SKM-1 (cell line): ENCODE measurements around the gene NEDD9.

ENCODE experiments used
- DNase-seq: peaks from one replicate; lab custom pipeline; 2025; ENCODE audit not compliant: unreplicated experiment; lab: John Stamatoyannopoulos, UW

The NEDD9 gene

DNA sequence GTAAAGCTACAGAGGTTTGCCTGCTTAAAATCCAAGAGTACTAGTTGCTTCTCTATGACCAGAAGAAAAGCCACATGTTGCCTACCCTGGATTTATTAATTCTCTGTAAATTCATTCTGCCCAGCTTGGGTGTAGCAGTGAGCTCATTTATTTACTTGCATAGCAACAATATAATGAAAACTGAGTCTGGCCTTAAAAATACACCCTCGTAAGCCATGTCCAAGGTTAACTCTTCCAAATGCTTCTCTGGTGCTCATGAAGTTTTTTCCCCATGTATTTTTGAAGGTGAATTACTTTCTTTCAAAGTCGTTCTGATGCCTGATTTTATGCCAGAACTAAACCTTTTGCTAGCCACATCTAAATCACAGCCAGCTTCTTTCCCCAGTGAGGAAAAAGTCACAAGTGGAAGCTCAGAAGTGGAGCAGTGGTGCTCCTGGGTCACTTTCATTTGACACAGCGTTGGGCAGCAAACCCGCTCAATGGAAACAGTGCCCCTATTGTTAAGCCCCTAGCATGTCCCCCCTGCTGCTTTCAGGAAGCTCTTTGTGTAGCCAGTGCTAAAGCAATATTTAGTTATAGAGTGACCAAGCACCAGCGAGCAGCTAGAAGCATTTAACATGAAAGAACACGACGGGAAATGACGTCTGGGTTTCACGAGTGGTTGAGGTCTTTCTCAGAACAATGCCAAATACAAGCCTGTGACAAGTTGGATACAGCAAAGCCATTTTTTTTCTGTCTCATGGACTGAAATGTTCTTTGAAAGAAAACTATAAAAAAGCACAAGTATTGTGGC is 29.8 kb downstream of the NEDD9 start:
- no peak for DNase-seq

DNA sequence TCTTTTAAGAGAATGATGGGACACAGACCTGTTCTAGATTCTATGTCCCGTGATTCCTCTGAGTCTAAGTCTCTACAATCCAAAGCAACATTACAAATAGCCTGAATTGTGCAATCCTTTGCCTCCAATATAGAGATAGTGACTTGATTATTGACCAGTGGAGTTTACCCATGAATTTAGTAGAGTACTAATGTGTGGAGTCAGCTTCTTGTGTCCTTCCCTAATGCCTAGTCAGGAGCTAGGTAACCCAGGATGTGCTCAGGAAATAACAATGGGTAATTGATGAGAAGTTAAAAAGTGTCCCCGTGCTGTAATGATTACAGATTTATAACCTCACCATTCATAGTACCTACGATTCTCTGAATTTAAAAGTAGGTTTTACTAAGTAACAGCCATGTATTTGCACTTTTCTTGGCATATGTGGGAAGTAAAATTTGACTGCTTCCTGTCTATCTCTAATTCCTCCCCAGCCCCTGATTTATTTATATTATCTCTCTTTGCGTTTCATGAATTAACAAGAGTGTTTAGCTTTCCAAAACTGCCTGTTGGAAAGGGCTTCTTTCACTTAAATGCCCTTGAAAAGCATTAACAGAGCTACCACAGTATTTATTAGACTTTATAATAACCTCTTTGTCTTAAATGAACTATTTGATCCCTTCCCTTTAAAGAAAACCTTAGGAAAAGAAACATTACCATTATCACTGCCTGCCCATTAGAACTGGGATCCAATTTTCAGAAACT is 30.5 kb downstream of the NEDD9 start:
- no peak for DNase-seq

DNA sequence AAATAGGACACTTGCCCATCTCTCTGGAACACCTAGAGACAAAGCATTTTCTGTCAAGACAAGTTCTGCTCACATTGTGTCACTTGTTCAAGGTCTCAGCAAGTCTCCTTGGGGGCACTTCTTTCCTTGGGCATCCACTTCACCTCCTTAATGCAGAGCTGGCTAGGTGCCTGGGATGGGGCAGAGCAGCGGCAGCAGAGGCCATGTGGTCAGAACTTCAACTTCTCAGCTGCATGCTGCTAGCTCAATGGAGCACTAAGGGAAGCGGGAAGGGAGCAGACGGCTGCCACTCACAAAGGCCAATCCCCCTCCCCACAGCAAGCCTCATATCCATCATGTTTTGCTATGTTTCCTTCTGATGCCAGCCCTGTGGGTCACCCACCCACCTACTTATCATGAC is 31.5 kb downstream of the NEDD9 start:
- DNase-seq = no peak

DNA sequence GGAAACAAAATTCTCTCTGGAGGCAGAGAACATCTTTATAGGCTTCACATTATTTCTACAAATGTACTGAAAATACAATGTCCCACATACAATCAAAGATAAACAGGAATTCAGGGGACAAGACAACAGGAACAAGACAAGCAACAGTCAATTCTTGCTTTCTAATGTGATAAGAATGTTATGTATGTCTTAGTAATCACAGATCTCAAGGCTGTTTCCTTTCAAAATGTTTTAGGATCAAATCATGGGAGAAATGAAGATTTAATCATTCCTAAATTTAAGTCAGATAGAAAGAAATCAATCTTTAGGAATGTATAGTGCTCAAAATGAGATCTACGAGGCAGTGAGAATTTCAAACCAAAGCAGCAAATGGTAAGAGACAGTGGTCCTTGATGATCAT is 32.1 kb downstream of the NEDD9 start:
- DNase-seq = no peak

DNA sequence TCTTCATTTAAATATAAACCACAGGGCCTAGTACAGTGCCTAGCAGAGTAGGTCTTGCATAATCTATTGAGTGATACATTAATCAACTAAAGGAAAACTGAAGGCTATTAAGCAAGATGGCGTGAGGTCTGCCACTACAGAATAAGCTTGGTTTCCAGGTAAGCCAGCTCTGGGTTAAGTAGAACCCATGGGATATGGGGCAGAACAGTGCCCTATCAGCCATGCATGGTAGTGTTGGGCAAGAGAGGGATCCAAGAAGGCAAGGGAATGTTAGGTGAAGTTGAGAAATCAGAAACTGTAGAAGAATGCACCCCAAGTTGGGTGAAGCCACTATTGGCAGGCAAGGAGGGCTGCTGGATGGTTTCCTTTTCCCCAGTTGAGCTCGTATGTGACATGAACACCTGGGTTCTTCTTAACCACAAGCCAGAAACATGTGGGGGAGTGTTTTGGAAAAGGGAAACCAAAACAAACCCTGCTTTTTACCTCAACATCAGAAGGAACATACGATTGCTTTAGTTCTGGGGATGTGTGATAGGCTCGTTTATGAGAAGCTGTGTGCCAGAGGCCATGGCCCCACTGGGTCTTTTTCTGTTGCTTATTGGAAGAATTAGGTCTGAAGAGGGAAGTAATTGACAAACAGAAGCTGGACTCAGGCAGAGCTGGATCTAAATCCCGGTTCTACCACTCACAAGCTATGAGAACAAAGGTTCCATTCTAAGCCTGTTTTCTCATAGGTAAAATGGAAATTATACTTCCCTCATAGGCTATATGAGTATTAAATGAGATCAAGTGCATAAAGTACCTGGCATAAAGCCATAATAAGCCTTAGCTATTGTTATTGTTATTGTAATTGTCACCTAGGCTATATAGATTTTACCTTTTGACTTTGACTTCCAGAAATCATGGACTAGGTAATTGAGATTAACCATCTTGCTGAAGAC is 33.5 kb downstream of the NEDD9 start:
- no peak for DNase-seq

DNA sequence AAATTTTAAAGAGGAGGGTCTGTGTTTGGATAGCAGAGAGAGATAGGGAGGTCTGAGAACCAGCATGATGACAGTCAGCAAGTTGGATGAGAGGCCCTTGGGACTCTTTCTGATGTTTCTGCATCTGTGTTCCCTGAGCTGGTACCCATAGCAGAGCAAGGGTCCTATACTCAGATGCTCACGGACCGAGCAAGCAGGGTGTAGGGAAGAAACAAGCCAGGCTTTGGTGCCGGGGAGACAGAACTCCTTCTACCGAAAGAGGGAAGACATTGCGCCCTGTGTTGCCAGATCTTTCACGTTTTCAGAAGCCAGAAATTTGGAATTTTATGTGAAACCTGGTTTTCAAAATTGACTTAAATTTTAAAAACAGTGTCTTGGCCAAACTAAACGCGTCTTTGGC is 34.6 kb downstream of the NEDD9 start:
- no peak for DNase-seq

DNA sequence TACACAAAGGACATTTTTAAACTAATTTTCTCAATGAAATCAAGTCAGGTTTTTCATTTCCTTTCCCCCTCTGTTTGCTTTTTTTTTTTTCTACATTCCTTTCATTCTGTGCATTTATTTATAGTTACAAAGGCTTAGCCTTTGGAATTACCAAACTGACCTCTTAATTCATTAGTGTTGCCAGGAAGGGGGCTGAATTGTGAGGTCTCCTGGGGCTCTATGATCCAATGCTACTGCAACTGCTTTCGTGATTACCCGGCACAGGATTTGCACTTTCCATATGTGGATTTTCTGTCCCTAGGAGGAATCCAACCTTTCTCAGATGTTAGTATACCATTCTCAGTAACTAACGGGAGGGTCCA is 35.3 kb downstream of the NEDD9 start:
- no peak for DNase-seq

DNA sequence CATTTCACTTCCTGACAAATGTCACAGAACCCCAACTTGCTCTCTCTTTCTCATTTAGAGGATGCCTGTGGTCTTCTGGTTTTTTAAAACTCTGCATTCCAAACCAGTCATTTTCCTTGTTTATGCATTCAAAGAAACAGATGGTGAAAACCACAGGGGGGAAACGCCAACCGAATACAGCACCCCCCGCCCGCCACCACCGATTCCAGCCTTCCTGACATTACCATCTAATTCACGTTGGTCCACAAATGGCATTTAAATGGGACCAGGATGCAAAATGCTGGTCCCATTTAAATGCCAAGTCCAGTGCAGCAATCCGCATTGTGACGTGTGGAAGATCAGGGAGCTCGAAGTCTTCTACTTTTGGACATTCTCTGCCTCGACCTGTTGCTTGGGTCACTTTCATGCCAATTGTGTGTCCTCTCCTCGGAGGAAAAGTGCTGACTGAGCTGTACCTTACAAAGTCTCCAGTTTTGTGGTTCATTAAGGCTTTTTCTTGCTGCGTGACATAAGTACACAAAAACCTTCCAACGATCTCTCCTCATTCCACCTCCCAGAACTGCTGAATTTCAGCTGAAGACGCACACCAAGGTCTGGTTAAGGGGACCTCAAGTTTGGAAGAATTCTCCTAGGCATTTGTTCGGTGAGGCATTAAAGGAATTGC is 35.8 kb downstream of the NEDD9 start:
- DNase-seq = no peak

DNA sequence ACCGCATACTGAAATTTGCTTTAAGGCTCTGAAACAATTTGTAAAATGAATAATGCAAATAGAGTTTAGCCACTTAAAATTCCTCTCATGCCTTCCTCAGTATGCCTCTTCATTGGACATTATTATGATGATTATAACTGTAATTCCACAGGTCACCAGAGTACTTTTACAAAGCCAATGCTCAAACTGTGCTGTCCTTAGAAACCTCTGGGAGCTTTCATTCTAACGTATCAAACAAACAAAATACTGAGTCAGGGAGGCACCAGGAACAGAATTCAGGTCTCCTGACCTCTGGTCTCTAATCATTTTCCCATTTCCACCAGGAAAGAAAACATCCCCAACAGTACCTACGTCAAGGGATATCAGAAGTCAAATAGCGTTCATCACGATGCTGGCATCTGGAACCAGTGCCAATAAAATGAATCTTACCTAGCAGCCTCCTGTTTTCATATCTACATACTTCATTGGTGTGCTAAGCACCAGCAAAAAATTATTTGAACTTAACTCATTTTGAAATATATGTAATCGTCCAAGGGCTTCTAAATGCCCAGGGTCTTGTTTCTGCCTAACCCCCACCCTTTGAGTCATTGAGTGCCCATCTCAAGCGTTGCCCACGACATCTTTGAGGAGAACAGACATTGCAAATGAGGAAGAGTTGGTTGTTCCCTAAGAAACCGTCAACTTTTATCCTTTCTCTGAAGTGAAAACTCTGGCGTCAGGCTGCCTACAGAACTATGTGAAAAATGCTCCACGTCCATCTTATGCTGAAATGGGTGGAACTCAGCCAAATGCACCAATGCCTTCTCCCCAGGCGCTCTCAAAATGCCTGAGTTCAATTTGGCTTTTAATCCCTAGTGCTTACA is 37.9 kb downstream of the NEDD9 start:
- no peak for DNase-seq

DNA sequence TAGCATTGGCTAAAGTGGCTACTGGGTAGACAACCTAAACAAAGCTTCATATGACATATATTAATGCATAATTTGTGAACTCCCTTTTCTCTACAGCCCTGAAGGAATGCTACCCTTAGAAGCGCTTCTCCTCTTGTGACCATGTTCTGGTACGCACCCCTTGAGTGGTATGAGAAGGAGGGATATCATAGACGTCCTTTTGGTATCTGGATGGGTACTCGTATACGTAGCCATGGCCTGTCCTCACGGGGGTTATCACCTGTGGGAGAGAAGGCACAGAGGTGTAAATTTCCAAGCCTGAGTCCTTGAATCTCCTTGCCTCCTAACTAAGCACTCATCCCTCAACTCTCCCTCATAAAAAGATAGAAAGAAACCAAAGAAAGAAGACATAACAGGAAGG is 39.0 kb downstream of the NEDD9 start:
- DNase-seq = no peak

DNA sequence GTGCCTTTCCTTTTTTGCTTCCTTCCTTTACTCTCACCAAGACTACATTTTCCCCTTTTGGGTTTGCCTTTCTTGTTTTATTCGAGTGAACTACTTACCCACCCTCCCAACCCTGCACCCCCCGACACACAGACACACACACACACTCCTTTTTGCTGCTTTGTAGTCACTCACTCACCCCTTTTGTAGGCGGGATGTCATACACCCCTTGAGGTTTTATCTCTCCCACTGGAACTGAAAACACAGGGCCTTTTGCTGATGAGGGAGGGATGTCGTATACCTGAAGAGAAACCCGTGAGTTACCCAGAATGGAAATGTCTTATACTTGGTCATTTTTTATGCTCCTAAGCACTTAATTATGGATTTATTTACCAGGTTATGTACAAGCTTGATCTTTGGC is 40.3 kb downstream of the NEDD9 start:
- DNase-seq = no peak

DNA sequence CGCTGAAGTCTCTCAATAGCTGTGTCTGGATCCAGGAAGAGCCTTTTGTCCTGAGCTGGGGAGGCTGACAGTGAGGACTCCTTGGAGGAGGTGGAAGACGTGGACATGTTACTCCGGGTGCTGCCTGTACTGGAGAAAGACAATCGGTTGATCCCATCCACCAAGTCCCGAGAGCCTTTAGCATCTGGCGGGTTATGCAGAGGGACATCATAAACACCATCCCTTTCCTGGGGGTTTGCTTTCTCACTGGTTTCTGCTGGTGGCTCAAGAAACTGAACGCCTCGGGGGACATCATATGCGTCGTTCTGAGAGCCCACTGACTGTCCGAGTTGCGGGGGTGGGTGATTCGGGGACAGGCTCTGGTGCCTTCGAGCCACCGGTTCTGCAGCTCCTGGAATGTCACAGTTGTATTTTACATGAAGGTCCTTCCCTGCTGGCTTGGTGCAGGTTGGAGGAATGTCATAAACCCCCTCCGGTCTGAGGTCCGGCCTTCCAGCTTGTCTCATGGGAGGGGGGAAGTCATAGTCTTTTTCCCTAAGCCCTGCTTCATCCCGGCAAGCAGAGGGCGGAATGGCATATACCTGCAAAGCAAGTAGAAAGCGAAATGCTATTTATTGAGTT is 41.7 kb downstream of the NEDD9 start:
- DNase-seq = no peak

DNA sequence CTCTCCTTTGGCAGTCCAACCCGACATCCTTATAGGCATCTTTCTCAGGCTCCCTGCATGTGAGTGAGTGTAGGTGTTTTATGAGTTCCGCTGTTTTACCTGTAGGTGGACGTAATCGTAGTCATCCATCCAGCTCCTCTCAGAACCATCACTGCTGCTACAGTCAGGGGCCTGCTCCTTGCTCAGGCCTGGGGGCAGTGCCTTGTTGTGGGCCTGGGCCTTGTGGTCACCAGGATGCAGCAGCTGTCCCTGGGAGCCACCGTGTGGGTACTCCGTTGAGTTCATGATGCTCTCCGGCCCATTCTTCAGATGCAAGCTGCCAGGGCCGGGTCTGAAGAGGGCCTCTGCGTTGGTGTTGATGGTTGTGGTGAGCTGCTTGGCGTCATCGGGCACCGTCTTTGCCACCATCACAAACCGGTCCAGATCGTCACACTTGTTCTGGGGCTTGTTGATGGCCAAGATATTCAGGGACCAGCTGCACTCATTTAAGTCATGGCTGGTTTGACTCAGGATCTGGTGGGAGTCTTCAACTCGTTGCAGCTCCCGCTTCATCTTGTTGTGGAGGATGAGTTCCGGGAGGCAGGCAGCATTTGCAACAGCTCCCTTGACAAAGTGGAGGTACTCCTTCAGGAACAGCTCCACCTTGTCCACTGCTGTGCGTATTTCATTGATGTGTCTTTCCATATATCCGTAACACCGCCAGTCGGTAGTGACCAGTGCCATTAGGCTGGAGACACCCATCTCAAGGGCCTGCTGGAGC is 42.4 kb downstream of the NEDD9 start:
- DNase-seq = no peak

DNA sequence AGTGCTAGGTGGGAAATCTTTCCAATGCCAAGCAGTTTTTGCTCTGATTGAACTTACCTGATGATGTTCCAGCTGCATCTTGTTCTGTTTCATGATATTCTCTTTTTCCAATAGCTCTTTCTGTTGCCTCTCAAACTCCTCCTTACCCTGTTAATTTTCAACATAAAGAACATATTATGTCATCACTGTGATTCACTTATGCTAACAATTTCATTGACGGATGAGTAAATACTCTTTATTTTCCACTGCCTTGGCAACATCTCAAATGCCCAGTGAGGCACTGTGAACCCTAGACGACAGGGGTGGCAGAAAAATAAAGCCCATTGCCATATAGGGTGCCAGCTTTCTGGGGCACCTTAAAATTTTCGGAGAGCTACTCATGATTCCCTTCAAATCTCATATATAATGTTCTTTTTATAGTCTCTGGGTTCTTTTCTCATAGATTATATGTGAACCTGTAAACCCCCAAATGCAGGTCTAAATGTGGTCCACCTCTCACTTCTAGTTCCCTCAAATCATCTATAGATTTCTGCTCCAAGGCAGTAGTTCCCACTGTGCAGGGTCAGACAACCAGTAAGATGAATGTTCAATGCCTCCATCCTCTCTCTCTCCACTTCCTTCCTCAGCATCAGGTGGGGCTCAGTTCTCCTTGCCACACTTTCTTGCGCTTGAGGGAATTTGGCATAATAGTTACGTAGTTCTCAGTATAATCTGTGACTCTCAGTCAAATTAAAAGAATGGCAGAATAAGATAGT is 44.1 kb downstream of the NEDD9 start:
- no peak for DNase-seq

DNA sequence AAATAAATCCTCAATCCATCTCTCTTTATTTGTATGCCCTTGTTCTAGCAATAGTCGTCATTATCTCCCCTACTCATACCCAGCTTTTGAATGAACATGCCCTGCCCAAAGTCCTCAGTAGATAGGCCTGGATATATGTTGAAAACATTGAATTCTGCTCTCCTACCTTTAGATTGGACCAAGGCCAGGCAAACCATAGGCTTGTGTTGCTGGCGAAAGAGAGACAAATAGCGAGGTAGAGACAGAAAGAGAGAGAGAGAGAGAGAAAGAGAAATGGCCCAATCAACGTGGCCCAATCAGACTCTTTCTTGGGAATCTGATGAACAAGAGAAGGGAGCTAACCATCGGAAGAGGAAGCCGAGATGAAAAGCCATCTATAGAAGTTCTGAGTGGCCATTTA is 45.2 kb downstream of the NEDD9 start:
- no peak for DNase-seq

DNA sequence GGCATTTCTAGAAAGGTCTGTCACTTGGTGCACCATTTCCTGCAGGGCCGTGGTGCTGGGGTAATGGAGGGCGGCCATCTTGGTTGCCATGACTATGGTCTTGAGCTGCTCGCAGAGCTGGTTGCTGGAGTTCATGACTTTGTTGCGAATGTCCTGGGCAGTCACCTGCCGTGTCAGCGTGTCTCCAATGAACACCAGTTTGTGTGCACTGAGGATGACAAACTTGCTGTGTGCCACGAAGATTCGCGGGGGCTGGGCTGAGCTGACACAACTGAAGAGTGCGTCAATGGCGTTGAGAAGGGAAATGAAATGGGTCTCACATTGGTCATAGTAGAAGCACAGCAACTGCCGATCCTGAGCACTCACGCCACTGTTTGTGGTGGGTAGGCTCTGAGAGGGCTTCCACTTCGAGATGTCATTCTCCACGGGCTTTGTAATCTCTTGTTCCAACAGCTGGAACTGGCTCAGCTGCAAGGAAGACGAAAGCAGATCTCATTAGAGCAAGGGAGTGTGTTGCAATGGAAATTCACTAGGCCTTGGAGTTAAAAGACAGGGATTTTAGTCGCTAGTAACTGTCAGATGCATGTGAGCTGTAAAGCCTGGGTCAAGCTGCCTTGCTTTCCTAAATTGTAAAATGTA is 47.1 kb downstream of the NEDD9 start:
- no peak for DNase-seq

DNA sequence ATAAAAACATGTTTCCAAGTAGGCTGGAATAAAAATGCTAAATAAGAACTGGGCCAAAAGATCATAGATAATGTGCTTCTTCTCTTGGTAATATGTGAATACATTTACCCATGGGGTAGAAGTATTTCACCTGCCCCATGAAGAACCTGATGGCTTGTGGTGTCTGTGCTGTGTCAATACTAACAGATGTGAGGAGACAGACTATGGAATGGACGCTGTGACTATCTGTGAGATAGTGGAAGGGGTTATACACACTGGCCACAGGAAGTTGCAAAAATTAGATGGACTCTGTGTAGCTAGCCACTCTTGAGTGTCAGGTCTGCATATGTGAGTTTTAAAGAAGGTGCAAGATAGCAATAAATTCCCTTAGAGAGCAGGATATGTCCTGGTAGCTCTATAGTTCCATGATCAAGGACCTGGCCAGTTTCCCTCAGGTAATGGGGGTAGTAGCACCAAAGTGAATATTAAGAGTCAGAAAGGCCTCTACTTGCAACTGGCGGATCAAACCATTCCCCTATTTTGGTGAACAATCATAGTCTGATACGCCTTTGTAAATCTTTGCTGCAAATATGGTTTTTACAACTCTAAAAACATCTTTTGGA is 48.6 kb downstream of the NEDD9 start:
- DNase-seq = no peak
